Ecto neural progenitor cell (in vitro differentiated cells): ENCODE measurements around the gene OR1F1.
"Not testable (repeated sequence)": the region's sequence is repeated elsewhere in the genome, so short reads cannot be mapped to it uniquely, and the experiment has no call there.

Experiments
- DNase-seq: peaks from one replicate; pipeline ENCODE4 v3.0.0-alpha.2; 2018; ENCODE audit warnings: low spot score

The OR1F1 gene

GRCh38 chr16:3150346-3151218, 37.4 kb upstream of the OR1F1 start:
- peak; percentile 99 for DNase-seq

GRCh38 chr16:3152027-3152276, 36.1 kb upstream of the OR1F1 start:
- DNase-seq, result no peak

GRCh38 chr16:3152277-3152990, 35.6 kb upstream of the OR1F1 start:
- peak; percentile 98 for DNase-seq

- no peak for DNase-seq
Observed at GRCh38 chr16:3152991-3153368, 35.0 kb upstream of the OR1F1 start.

GRCh38 chr16:3155181-3155580, 32.8 kb upstream of the OR1F1 start:
- DNase-seq, result no peak

GRCh38 chr16:3155972-3156371, 32.0 kb upstream of the OR1F1 start:
- DNase-seq, result no peak

- peak; percentile 88 for DNase-seq
Observed at GRCh38 chr16:3157229-3158025, 30.6 kb upstream of the OR1F1 start.

GRCh38 chr16:3158026-3158509, 29.9 kb upstream of the OR1F1 start:
- no peak for DNase-seq

GRCh38 chr16:3158510-3159314, 29.3 kb upstream of the OR1F1 start:
- peak; percentile 88 for DNase-seq

GRCh38 chr16:3161235-3162018, 26.6 kb upstream of the OR1F1 start:
- DNase-seq, result no peak

- peak; percentile 42 for DNase-seq
Observed at GRCh38 chr16:3164121-3164991, 23.6 kb upstream of the OR1F1 start.

GRCh38 chr16:3165111-3165822, 22.7 kb upstream of the OR1F1 start:
- DNase-seq, result no peak

- DNase-seq, result no peak
Observed at GRCh38 chr16:3166505-3166886, 21.5 kb upstream of the OR1F1 start.

GRCh38 chr16:3168729-3169128, 19.3 kb upstream of the OR1F1 start:
- DNase-seq, result not testable (repeated sequence)

GRCh38 chr16:3170440-3171180, 17.4 kb upstream of the OR1F1 start:
- DNase-seq, result peak; percentile 50

- DNase-seq, result no peak
Observed at GRCh38 chr16:3171181-3171854, 16.7 kb upstream of the OR1F1 start.

- peak; percentile 61 for DNase-seq
Observed at GRCh38 chr16:3171855-3172593, 16.0 kb upstream of the OR1F1 start.
